ENCODE data around the gene TMEM115.

The TMEM115 gene

GRCh38 chr3:50326182-50326541 is 33.2 kb downstream of the TMEM115 start:
- H3K4me1 ChIP-seq, result peaks cover 0 to 46% (median 26%) of the 10 kb centered on the region in 4 donors
- intact Hi-C loops (cut with DNase I; ENCODE audit: low total_unique reads), result no loop called here
- peaks cover 22 to 43% (median 36%) of the 10 kb centered on the region in 3 donors for H3K36me3 ChIP-seq
- no peak for TF ChIP-seq CTCF (IDR thresholded peaks at IDR 0.05)
- no peaks in the 10 kb centered on the region for H3K27me3 ChIP-seq
- peak in 1 of 2 donors; percentile 65 for DNase-seq
- H3K4me3 ChIP-seq, result no peak overlapping the region
- H3K9me3 ChIP-seq, result no peaks in the 10 kb centered on the region
- no peak overlapping the region for H3K27ac ChIP-seq

- Histone ChIP-seq H3K4me1 (peaks cover 0 to 46% (median 26%) of the 10 kb centered on the region in 4 donors), H3K27me3 (no peaks in the 10 kb centered on the region), H3K9me3 (no peaks in the 10 kb centered on the region), H3K36me3 (peaks cover 16 to 38% (median 31%) of the 10 kb centered on the region in 3 donors), H3K4me3 (no peak overlapping the region), H3K27ac (no peak overlapping the region)
- no peak for TF ChIP-seq CTCF (IDR thresholded peaks at IDR 0.05)
- peak in 1 of 2 donors; percentile 56 for DNase-seq
- intact Hi-C loops (cut with DNase I; ENCODE audit: low total_unique reads), result no loop called here
Measured at GRCh38 chr3:50325497-50326181, 33.7 kb downstream of the TMEM115 start.

GRCh38 chr3:50325113-50325480 is 34.2 kb downstream of the TMEM115 start:
- no peak for TF ChIP-seq CTCF (IDR thresholded peaks at IDR 0.05)
- Histone ChIP-seq H3K9me3 (no peaks in the 10 kb centered on the region), H3K4me1 (peaks cover 0 to 51% (median 31%) of the 10 kb centered on the region in 4 donors), H3K27ac (no peak overlapping the region), H3K27me3 (no peaks in the 10 kb centered on the region), H3K36me3 (peaks cover 11 to 33% (median 25%) of the 10 kb centered on the region in 3 donors), H3K4me3 (no peak overlapping the region)
- DNase-seq, result no peak
- intact Hi-C loops (cut with DNase I; ENCODE audit: low total_unique reads), result no loop called here

- H3K36me3 ChIP-seq, result peaks cover 7 to 27% (median 20%) of the 10 kb centered on the region in 3 donors
- peak; percentile 73 for DNase-seq
- no peaks in the 10 kb centered on the region for H3K27me3 ChIP-seq
- H3K9me3 ChIP-seq, result no peaks in the 10 kb centered on the region
- H3K4me1 ChIP-seq, result peaks cover 0 to 56% (median 37%) of the 10 kb centered on the region in 4 donors
- intact Hi-C loops (cut with DNase I; ENCODE audit: low total_unique reads), result no loop called here
- TF ChIP-seq CTCF (IDR thresholded peaks at IDR 0.05), result peak; percentile 68 to 70
- H3K27ac ChIP-seq, result peak overlapping the region; percentile 26 to 33
- H3K4me3 ChIP-seq, result no peak overlapping the region
Measured at GRCh38 chr3:50324351-50325112, 34.8 kb downstream of the TMEM115 start.

GRCh38 chr3:50323614-50324199 is 35.6 kb downstream of the TMEM115 start:
- peak in 1 of 2 donors; percentile 79 for DNase-seq
- no peak for TF ChIP-seq CTCF (IDR thresholded peaks at IDR 0.05)
- intact Hi-C loops (cut with DNase I; ENCODE audit: low total_unique reads), result no loop called here

More at GRCh38 chr3:50323614-50324199, 35.6 kb downstream of the TMEM115 start:
- Histone ChIP-seq H3K36me3 (peaks cover 7 to 26% (median 15%) of the 10 kb centered on the region in 3 donors), H3K27ac (peak overlapping the region; percentile 26 to 33), H3K9me3 (no peaks in the 10 kb centered on the region), H3K4me1 (peaks cover 0 to 63% (median 40%) of the 10 kb centered on the region in 4 donors), H3K4me3 (no peak overlapping the region), H3K27me3 (no peaks in the 10 kb centered on the region)

Measured in tibial artery (tissue), 4 donors.